HCT116 (cell line): ENCODE results near the gene CYP46A1. TPM values are rescaled to one million over a fixed set of nuclear protein-coding genes. Genes with fewer than 3 reads are reported as not detected.

Experiments
- ATAC-seq: fragments of 200-7000 bp; cut with Tn5 transposase; 2 replicates; pipeline ENCODE4 v1.9.1; 2020; ENCODE audit warnings: mild to moderate bottlenecking, moderate library complexity
- BruUV-seq: library from RNA; stranded (reverse); fragments of 400-500 nt; replicated peaks from 2 replicates; lab custom pipeline; 2021; lab: Mats Ljungman, UMichigan
- CTCF ChIA-PET: fragments of 300-600 bp; sonication (Branson Sonifier 250); formaldehyde crosslinking; loops from one replicate; lab custom pipeline; 2021; ENCODE audit warnings: antibody characterized with exemption; lab: Charles Lee
- POLR2A ChIA-PET: fragments of 300-600, 350-600 bp; sonication (Branson Sonifier 250); formaldehyde crosslinking; loops from one replicate; lab custom pipeline; 2021; ENCODE audit warnings: antibody characterized with exemption; lab: Charles Lee
- RAD21 ChIA-PET, 2 experiments: fragments of 300-600 bp; sonication (Branson Sonifier 250); formaldehyde crosslinking; loops; one replicate each; lab custom pipeline; 2023; ENCODE audit warnings: low total read pairs in 2 of 2; ENCODE audit not compliant: uncharacterized antibody in 2 of 2, unreplicated experiment in 2 of 2, low non-redundant PET in 1 of 2; lab: Charles Lee
- DNase-seq: peaks from one replicate; pipeline ENCODE4 v3.0.0-alpha.2; 2010; ENCODE audit warnings: low read depth, low spot score
- H2AFZ ChIP-seq: fragments of 200-600 bp; shearing (Covaris generic), sonication (generic); 2 replicates; pipeline ENCODE4 v1.6.1; 2017; ENCODE audit warnings: low read depth, mixed run types, mixed read lengths, antibody characterized with exemption, low read length; ENCODE audit not compliant: poor library complexity, severe bottlenecking
- H3K27ac ChIP-seq: 2 replicates; pipeline ENCODE4 v1.5.1; 2012; ENCODE audit warnings: low read depth, low read length
- H3K27me3 ChIP-seq: fragments of 200-600 bp; sonication (generic); 2 replicates; pipeline ENCODE4 v1.6.1; 2016; ENCODE audit warnings: mixed run types, low read length, mixed read lengths; ENCODE audit not compliant: insufficient read depth
- H3K36me3 ChIP-seq, 2 experiments: fragments of 200-500 bp in 1 of 2; fragments of 200-600 bp in 1 of 2; sonication (Bioruptor generic) in 1 of 2; sonication (generic) in 1 of 2; 2 replicates each; pipeline versions ENCODE4 v1.5.1 to v1.6.1; 2014 to 2016; ENCODE audit warnings: low read length in 2 of 2, inconsistent platforms in 1 of 2, mixed read lengths in 1 of 2, mixed run types in 1 of 2; ENCODE audit not compliant: insufficient read depth in 2 of 2, control insufficient read depth in 1 of 2
- H3K4me1 ChIP-seq, 2 experiments: fragments of 200-600 bp in 1 of 2; sonication (generic) in 1 of 2; 2 replicates each; pipeline versions ENCODE4 v1.5.1 to v1.6.1; 2012 to 2017; ENCODE audit warnings: low read length in 2 of 2, inconsistent platforms in 1 of 2, mild to moderate bottlenecking in 1 of 2, mixed read lengths in 1 of 2, mixed run types in 1 of 2, moderate library complexity in 1 of 2; ENCODE audit not compliant: insufficient read depth in 2 of 2, control insufficient read depth in 1 of 2
- H3K4me2 ChIP-seq: fragments of 200-600 bp; sonication (generic); 2 replicates; pipeline ENCODE4 v1.6.1; 2017; ENCODE audit warnings: mixed run types, low read length, mixed read lengths
- H3K4me3 ChIP-seq, 2 experiments: fragments of 200-600 bp in 1 of 2; sonication (generic) in 1 of 2; replicated peaks in 1 of 2; 2 replicates each; pipeline ENCODE4 v1.5.1; 2011 to 2016; ENCODE audit warnings: low read length in 2 of 2, control low read depth in 1 of 2, low read depth in 1 of 2, mild to moderate bottlenecking in 1 of 2, mixed read lengths in 1 of 2, mixed run types in 1 of 2
- H3K79me2 ChIP-seq: fragments of 200-600 bp; sonication (generic); 2 replicates; pipeline ENCODE4 v1.6.1; 2017; ENCODE audit warnings: mild to moderate bottlenecking, mixed run types, low read length, moderate library complexity, mixed read lengths; ENCODE audit not compliant: insufficient read depth
- H3K9ac ChIP-seq: fragments of 200-600 bp; sonication (generic); 2 replicates; pipeline ENCODE4 v1.6.1; 2016; ENCODE audit warnings: low read length, mixed read lengths
- H3K9me2 ChIP-seq: fragments of 200-600 bp; sonication (generic), shearing (Covaris generic); 2 replicates; pipeline ENCODE4 v1.6.1; 2017; ENCODE audit warnings: mixed run types, mild to moderate bottlenecking, moderate library complexity; ENCODE audit not compliant: insufficient read depth
- H3K9me3 ChIP-seq, 2 experiments: fragments of 200-500 bp in 1 of 2; fragments of 200-600 bp in 1 of 2; sonication (Bioruptor generic) in 1 of 2; sonication (generic) in 1 of 2; 2 replicates each; pipeline ENCODE4 v1.6.1; 2014 to 2017; ENCODE audit warnings: low read length in 2 of 2, mixed read lengths in 2 of 2, inconsistent platforms in 1 of 2, low read depth in 1 of 2, mild to moderate bottlenecking in 1 of 2, mixed run types in 1 of 2, moderate library complexity in 1 of 2; ENCODE audit not compliant: control insufficient read depth in 1 of 2, insufficient read depth in 1 of 2
- H4K20me1 ChIP-seq: fragments of 200-600 bp; sonication (generic), shearing (Covaris generic); 2 replicates; pipeline ENCODE4 v1.6.1; 2017; ENCODE audit warnings: mixed run types, mild to moderate bottlenecking, moderate library complexity; ENCODE audit not compliant: insufficient read depth
- CEBPB ChIP-seq: IDR thresholded peaks from 2 replicates; pipeline ENCODE4 v1.6.1; 2012; ENCODE audit warnings: low read depth
- CTCF ChIP-seq, 3 experiments: fragments of 200-600 bp in 1 of 3; sonication (generic) in 1 of 3; IDR thresholded peaks in 2 of 3; conservative IDR thresholded peaks in 1 of 3; 2 replicates each; pipeline ENCODE4 v1.5.1; 2012 to 2017; ENCODE audit warnings: low read depth in 2 of 3, low read length in 2 of 3, antibody characterized with exemption in 1 of 3, borderline replicate concordance in 1 of 3, control low read depth in 1 of 3, mild to moderate bottlenecking in 1 of 3, mixed read lengths in 1 of 3, mixed run types in 1 of 3, moderate library complexity in 1 of 3; ENCODE audit not compliant: insufficient read depth in 1 of 3
- EGR1 ChIP-seq: IDR thresholded peaks from 2 replicates; pipeline ENCODE4 v1.6.1; 2012; ENCODE audit warnings: low read depth
- FOSL1 ChIP-seq: IDR thresholded peaks from 2 replicates; pipeline ENCODE4 v1.6.1; 2012; ENCODE audit warnings: low read depth
- MAX ChIP-seq: IDR thresholded peaks from 2 replicates; pipeline ENCODE4 v1.6.1; 2012
- intact Hi-C: fragments of 100-400 bp; cut with micrococcal nuclease; formaldehyde crosslinking; loops from 2 replicates; pipeline ENCODE4 v1.10.0; 2022
- total RNA-seq: library from RNA; stranded (reverse); gene quantifications from one replicate; pipeline ENCODE4 v1.2.1, GENCODE V29; 2021; ENCODE audit not compliant: unreplicated experiment

Gene CYP46A1
- total RNA-seq, 1 experiment from 2014 or later: 0.76 TPM

GRCh38 chr14:99715266-99716000 is 31.3 kb downstream of the CYP46A1 start:
- Histone ChIP-seq H3K4me3 (no peak overlapping the region), H3K27me3 (no peaks in the 10 kb centered on the region; the same call in none of the 2 replicates), H3K79me2 (no peaks in the 10 kb centered on the region), H3K9me2 (no peaks in the 10 kb centered on the region), H3K36me3 (no peaks in the 10 kb centered on the region), H3K9ac (no peak overlapping the region), H2AFZ (no peak overlapping the region), H3K27ac (no peak overlapping the region), H4K20me1 (no peaks in the 10 kb centered on the region), H3K4me1 (no peaks in the 10 kb centered on the region), H3K4me2 (no peak overlapping the region), H3K9me3 (no peaks in the 10 kb centered on the region)
- ChIA-PET POLR2A (no interaction called here), CTCF (no interaction called here), RAD21 (no interaction called here)
- TF ChIP-seq CTCF (IDR thresholded peaks at IDR 0.05 in 2 of 3, conservative IDR thresholded peaks at IDR 0.05 in 1 of 3; ENCODE audit: borderline replicate concordance in 1 of 3, insufficient read depth in 1 of 3, low read depth in 2 of 3, low read length in 2 of 3) (no peak), MAX (no peak)
- no peak for ATAC-seq
- intact Hi-C loops: no loop called here
- DNase-seq: no peak
- BruUV-seq: no TSS peak

- H3K27ac ChIP-seq: no peak overlapping the region
- H3K4me2 ChIP-seq: no peak overlapping the region
- no peaks in the 10 kb centered on the region for H4K20me1 ChIP-seq
- no TSS peak for BruUV-seq
- no peaks in the 10 kb centered on the region for H3K4me1 ChIP-seq
- no peaks in the 10 kb centered on the region for H3K79me2 ChIP-seq
- H3K27me3 ChIP-seq: no peaks in the 10 kb centered on the region; the same call in none of the 2 replicates
- ChIA-PET CTCF (no interaction called here), POLR2A (no interaction called here), RAD21 (no interaction called here)
- no peak overlapping the region for H3K4me3 ChIP-seq
- H3K9me3 ChIP-seq: no peaks in the 10 kb centered on the region
- H3K36me3 ChIP-seq: no peaks in the 10 kb centered on the region
- no peaks in the 10 kb centered on the region for H3K9me2 ChIP-seq
- H3K9ac ChIP-seq: no peak overlapping the region
- no peak overlapping the region for H2AFZ ChIP-seq
- TF ChIP-seq EGR1 (no peak), FOSL1 (no peak), CEBPB (no peak)
- ATAC-seq (no peak), DNase-seq (no peak)
- intact Hi-C loops: no loop called here
Measured at GRCh38 chr14:99716091-99716849, 32.2 kb downstream of the CYP46A1 start.
